Left renal cortex interstitium (tissue), 4 donors: ENCODE data around the gene CNTNAP2. TPM values are rescaled to one million over a fixed set of nuclear protein-coding genes. Genes with fewer than 3 reads are reported as not detected.
A peak's percentile ranks its signal among the peaks of the same experiment; 100 is the strongest.

Experiments
- DNase-seq, 4 donors: peaks; one replicate each; pipeline ENCODE4 v3.0.0-alpha.2; 2013; ENCODE audit warnings: low read depth in 4 of 4, low spot score in 2 of 4, missing footprints in 1 of 4
- polyA plus RNA-seq, 4 donors: library from polyadenylated mRNA; unstranded; fragments of 120-200 nt; gene quantifications; one replicate each; pipeline ENCODE4 v1.2.1, GENCODE V29; 2013; ENCODE audit not compliant: insufficient read length in 4 of 4

CNTNAP2 gene
- polyA plus RNA-seq, 4 donors, result 22.3 to 27.6 (median 27.1) TPM

- DNase-seq, result no peak
Measured at GRCh38 chr7:147171013-147171391, 1054.4 kb downstream of the CNTNAP2 start.

- no peak for DNase-seq
Measured at GRCh38 chr7:147173883-147174282, 1057.3 kb downstream of the CNTNAP2 start.

- DNase-seq, result no peak
Measured at GRCh38 chr7:147182874-147183273, 1066.3 kb downstream of the CNTNAP2 start.

- DNase-seq, result no peak
Measured at GRCh38 chr7:147183276-147183675, 1066.7 kb downstream of the CNTNAP2 start.

- DNase-seq, result no peak
Measured at GRCh38 chr7:147188467-147188866, 1071.9 kb downstream of the CNTNAP2 start.

GRCh38 chr7:147193476-147193875, 1076.9 kb downstream of the CNTNAP2 start:
- DNase-seq, result peak in 2 of 4 donors; percentile 10 to 11

GRCh38 chr7:147196481-147196880, 1079.9 kb downstream of the CNTNAP2 start:
- peak in 2 of 4 donors; percentile 18 to 29 for DNase-seq

GRCh38 chr7:147197006-147197405, 1080.4 kb downstream of the CNTNAP2 start:
- no peak for DNase-seq

- DNase-seq, result no peak
Measured at GRCh38 chr7:147199868-147200267, 1083.3 kb downstream of the CNTNAP2 start.

- no peak for DNase-seq
Measured at GRCh38 chr7:147207988-147208387, 1091.4 kb downstream of the CNTNAP2 start.

GRCh38 chr7:147231275-147231674, 1114.7 kb downstream of the CNTNAP2 start:
- DNase-seq, result no peak

- DNase-seq, result no peak
Measured at GRCh38 chr7:147235645-147236382, 1119.2 kb downstream of the CNTNAP2 start.

GRCh38 chr7:147240468-147240867, 1123.9 kb downstream of the CNTNAP2 start:
- no peak for DNase-seq

- DNase-seq, result no peak
Measured at GRCh38 chr7:147245274-147245673, 1128.7 kb downstream of the CNTNAP2 start.

GRCh38 chr7:147249956-147250355, 1133.4 kb downstream of the CNTNAP2 start:
- DNase-seq, result no peak

GRCh38 chr7:147251751-147252325, 1135.2 kb downstream of the CNTNAP2 start:
- no peak for DNase-seq

GRCh38 chr7:147261693-147262092, 1145.1 kb downstream of the CNTNAP2 start:
- no peak for DNase-seq

- no peak for DNase-seq
Measured at GRCh38 chr7:147265528-147265927, 1148.9 kb downstream of the CNTNAP2 start.

- DNase-seq, result no peak
Measured at GRCh38 chr7:147276106-147276505, 1159.5 kb downstream of the CNTNAP2 start.

GRCh38 chr7:147276783-147277370, 1160.3 kb downstream of the CNTNAP2 start:
- DNase-seq, result no peak

- DNase-seq, result no peak
Measured at GRCh38 chr7:147279514-147279913, 1162.9 kb downstream of the CNTNAP2 start.

GRCh38 chr7:147279964-147280374, 1163.4 kb downstream of the CNTNAP2 start:
- DNase-seq, result no peak
